Heart left ventricle (tissue), 16 donors: ENCODE results near the gene IQCN. TPM values are rescaled to one million over a fixed set of nuclear protein-coding genes. Genes with fewer than 3 reads are reported as not detected.

Source experiments
- ATAC-seq, 4 donors: fragments of 200-7000 bp; cut with Tn5 transposase; one replicate each; pipeline ENCODE4 v1.9.1; 2020 to 2022; ENCODE audit warnings: moderate library complexity in 4 of 4, mild to moderate bottlenecking in 3 of 4, moderate number of reproducible peaks in 1 of 4
- DNase-seq, 5 donors: peaks; one replicate each; pipeline ENCODE4 v3.0.0-alpha.2; 2020
- H3K27ac ChIP-seq, 12 donors: fragments of 200-600 bp; sonication (generic) in 4 of 12; one replicate each; pipeline versions ENCODE4 v1.5.0 to v1.8.0; 2016 to 2022; ENCODE audit warnings: mild to moderate bottlenecking in 2 of 12
- H3K27me3 ChIP-seq, 9 donors: fragments of 200-600 bp; sonication (generic) in 2 of 9; one replicate each; pipeline versions ENCODE4 v1.5.1 to v1.8.0; 2016 to 2022; ENCODE audit warnings: mild to moderate bottlenecking in 3 of 9
- H3K36me3 ChIP-seq, 9 donors: fragments of 200-600 bp; sonication (generic) in 2 of 9; one replicate each; pipeline versions ENCODE4 v1.5.0 to v1.8.0; 2018 to 2022; ENCODE audit warnings: mild to moderate bottlenecking in 2 of 9
- H3K4me1 ChIP-seq, 12 donors: fragments of 200-600 bp; sonication (generic) in 4 of 12; one replicate each; pipeline versions ENCODE4 v1.5.0 to v1.8.0; 2016 to 2022; ENCODE audit warnings: mild to moderate bottlenecking in 3 of 12
- H3K4me3 ChIP-seq, 12 donors: fragments of 200-600 bp; sonication (generic) in 4 of 12; one replicate each; pipeline versions ENCODE4 v1.5.0 to v1.8.0; 2017 to 2022; ENCODE audit warnings: mild to moderate bottlenecking in 9 of 12, moderate library complexity in 4 of 12
- H3K9me3 ChIP-seq, 12 donors: fragments of 200-600 bp; sonication (generic) in 4 of 12; one replicate each; pipeline versions ENCODE4 v1.5.0 to v1.8.0; 2016 to 2022; ENCODE audit warnings: mild to moderate bottlenecking in 1 of 12
- POLR2A ChIP-seq, 2 donors: fragments of 450-650 bp; IDR thresholded peaks; one replicate each; pipeline ENCODE4 v1.6.1; 2017; ENCODE audit warnings: antibody characterized with exemption in 2 of 2, mild to moderate bottlenecking in 2 of 2, moderate library complexity in 2 of 2
- whole genome bisulfite sequencing, 4 donors: extraction: QIAGEN DNeasy Blood & Tissue Kit in 2 of 4; methylation state at CpG; one replicate each; pipeline versions ENCODE4 v1.1.5 to v1.1.7; 2013 to 2018; 5-methylcytosine and 5-hydroxymethylcytosine counted together
- intact Hi-C, 10 donors: fragments of 100-400 bp; cut with DNase I; formaldehyde crosslinking; loops; one replicate each; pipeline versions ENCODE4 v1.11.1 to v1.14.2; 2022
- polyA plus RNA-seq, 2 donors: library from polyadenylated mRNA; stranded (reverse); fragments of 200-250 nt; gene quantifications; one replicate each; pipeline ENCODE4 v1.2.3, GENCODE V29; 2013
- total RNA-seq, 9 donors: library from RNA; depleted of rRNA in 2 of 9; stranded (reverse); fragments of >200 nt in 2 of 9; fragmentation: NEBNext Ultra II Directional in 3 of 9; extraction: Animal tissue kit (Norgen Biotek cat#: 25700) in 3 of 9; gene quantifications; one replicate each; pipeline versions ENCODE4 v1.1.0 to v1.2.4, GENCODE V29; 2016 to 2023
- TF ChIP-seq, protein P1 (sequence below), 12 donors: fragments of 200-600 bp; sonication (generic) in 4 of 12; IDR thresholded peaks; one replicate each; pipeline versions ENCODE4 v1.5.0 to v1.8.0; 2018 to 2022; ENCODE audit warnings: antibody characterized with exemption in 12 of 12, mild to moderate bottlenecking in 5 of 12
- donor health status: ischemic (EF 13 %, LVEDD 7.1; RV severe dilation, severe dysfunction).
- donor health status: healthy with polysubstance abuse.
- donor health status: DM: no; HTN: yes; CAD: no.
- donor health status: DM: no; HTN: no; CAD: no.
- donor health status: ischemic (EF 25% LVEDD 6.9; RV normal size, moderate dysfunction).
- donor health status: ischemic (EF 25% LVEDD 5.7; RV mildly dilated, moderate dysfunction).
- donor health status: healthy.
- donor health status: DM: yes; HTN: yes; CAD: no.
- donor health status: ischemic (EF 35%, LVEDD 5.7; RV mildly dilated, moderate dysfunction).
- donor health status: nonischemic (EF 11% LVEDD 7.7; RV severe dilation, severe dysfunction).
- donor health status: DM: yes; HTN: yes; CAD: no.
- donor health status: PGD.
- donor health status: ischemic (EF 29% LVEDD 5.4; RV normal size, mild dysfunction).
- donor health status: nonischemic (EF 23%, LVEDD 6.1; RV moderate dilation, normal function).

IQCN gene
- total and polyA plus RNA-seq, 11 donors: 0.24 to 2.8 (median 0.75) TPM

DNA sequence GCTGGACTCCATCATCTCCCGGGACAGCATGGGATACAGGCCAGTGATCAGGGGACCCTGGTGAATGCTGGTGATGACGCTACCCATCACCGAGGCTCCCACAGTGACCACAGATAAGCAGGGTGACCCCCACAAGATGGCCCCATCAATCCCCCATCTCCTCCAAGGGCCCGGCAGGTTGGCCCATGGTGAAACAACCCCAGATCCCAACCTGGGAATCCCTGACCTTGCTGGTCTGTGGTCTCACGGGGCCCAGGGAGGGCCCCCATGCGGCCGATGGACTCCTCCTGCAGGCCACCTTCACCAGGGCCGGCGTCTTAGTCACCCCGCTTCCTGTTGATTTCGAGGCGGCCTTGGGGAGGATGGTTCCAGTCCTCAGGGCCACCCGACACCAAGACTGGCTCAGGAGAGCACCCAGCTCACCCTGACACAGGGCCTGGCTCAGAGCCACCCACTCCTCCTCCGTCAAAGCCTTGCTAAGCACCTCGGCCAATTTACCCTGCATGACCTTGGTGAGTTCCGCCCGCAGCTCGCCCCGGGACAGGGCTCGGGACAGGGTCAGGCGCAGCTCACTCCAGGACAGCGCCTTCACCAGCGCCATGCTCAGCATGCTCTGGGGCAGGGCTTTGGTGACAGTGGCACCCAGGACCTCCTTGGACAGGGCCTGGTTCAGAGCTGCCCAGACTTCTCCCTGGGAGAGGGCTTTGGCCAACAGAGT is 10.0 kb downstream of the IQCN start:
- ATAC-seq: peak in 1 of 4 donors; percentile 23
- 84 to 91% (median 89%) methylated on average over 13 to 23 of the region's 23 CpGs for WGBS, 4 donors
- no peaks in the 10 kb centered on the region for H3K4me1 ChIP-seq
- no peak overlapping the region for H3K4me3 ChIP-seq
- H3K36me3 ChIP-seq: peaks cover 0 to 56% (median 33%) of the 10 kb centered on the region in 9 donors
- no peak overlapping the region for H3K27ac ChIP-seq
- H3K9me3 ChIP-seq: no peaks in the 10 kb centered on the region
- intact Hi-C loops: loop anchor here in 1 of 10 donors (5.0 kb wide), 1 partner anchor 138 kb away; no protein-coding TSS in a partner anchor
- DNase-seq: no peak
- TF ChIP-seq, protein P1, sequence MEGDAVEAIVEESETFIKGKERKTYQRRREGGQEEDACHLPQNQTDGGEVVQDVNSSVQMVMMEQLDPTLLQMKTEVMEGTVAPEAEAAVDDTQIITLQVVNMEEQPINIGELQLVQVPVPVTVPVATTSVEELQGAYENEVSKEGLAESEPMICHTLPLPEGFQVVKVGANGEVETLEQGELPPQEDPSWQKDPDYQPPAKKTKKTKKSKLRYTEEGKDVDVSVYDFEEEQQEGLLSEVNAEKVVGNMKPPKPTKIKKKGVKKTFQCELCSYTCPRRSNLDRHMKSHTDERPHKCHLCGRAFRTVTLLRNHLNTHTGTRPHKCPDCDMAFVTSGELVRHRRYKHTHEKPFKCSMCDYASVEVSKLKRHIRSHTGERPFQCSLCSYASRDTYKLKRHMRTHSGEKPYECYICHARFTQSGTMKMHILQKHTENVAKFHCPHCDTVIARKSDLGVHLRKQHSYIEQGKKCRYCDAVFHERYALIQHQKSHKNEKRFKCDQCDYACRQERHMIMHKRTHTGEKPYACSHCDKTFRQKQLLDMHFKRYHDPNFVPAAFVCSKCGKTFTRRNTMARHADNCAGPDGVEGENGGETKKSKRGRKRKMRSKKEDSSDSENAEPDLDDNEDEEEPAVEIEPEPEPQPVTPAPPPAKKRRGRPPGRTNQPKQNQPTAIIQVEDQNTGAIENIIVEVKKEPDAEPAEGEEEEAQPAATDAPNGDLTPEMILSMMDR (IDR thresholded peaks at IDR 0.05): no peak
- no peak for TF ChIP-seq POLR2A (IDR thresholded peaks at IDR 0.05)
- H3K27me3 ChIP-seq: no peaks in the 10 kb centered on the region

DNA sequence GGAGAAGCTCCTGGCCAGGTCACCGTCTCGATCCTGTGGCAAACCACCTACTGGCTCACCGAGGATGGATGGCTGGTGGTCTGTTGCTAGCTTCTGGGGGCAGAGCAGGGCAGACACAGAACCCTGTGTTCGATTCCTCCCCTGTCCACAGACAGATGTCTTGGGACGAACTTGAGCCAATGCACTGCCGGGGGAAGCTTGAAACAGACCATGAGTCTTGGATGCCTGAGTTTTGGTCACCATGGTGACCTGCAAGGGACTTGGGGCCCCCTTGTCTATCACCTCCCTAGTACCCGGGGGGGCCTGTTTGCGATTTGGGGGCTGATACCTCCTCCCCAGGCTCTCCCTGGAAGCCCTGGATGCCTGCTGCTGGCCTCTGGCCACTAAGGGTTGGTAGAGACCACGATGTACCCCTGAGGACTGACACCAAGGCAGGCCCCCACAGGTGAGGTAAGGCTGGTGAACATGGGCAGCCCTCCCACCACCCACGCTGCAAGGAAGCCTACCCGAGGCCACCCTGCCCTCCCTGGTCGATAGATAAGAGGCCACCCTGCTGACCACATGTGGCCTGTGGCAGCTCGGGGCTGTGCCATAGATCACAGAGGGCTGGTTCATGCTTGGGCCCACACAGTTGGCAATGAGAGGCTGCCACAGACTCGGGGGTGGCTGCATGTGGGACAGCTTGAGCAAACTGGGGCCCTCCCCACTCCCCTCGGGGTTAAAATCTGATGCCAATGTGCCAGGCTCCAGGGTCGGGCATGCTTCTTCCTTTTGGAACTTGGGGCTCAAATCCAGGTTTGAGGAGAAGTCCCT is 10.7 kb downstream of the IQCN start:
- no peak for DNase-seq
- intact Hi-C loops: loop anchor here in 1 of 10 donors (5.0 kb wide), 1 partner anchor 139 kb away; no protein-coding TSS in a partner anchor
- 80 to 87% (median 87%) methylated on average over 6 to 16 of the region's 16 CpGs for whole genome bisulfite sequencing, 4 donors

DNA sequence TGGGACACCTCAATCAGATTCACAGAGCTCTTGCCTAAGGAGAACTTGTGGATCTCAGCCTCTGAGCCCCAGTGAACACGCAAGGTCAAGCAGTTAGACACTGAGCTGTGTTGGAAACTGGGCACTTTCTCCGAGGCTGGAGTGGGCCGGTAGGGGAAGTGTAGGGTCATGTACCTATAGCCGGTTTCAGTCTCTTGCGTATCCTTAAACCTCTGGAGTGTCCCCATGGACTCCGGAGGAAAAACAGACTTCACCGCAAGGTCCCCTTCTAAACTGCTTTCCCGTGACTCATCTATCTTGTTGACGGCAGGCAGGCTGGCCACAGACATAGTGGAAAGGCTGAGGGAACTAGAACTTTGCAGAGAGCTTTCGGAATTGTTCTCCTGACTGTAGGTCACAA is 11.3 kb downstream of the IQCN start:
- peaks cover 0 to 44% (median 32%) of the 10 kb centered on the region in 9 donors for H3K36me3 ChIP-seq
- H3K4me3 ChIP-seq: no peak overlapping the region
- intact Hi-C loops: loop anchor here in 1 of 10 donors (5.0 kb wide), 1 partner anchor 139 kb away; no protein-coding TSS in a partner anchor
- no peaks in the 10 kb centered on the region for H3K27me3 ChIP-seq
- no peak overlapping the region for H3K27ac ChIP-seq
- H3K4me1 ChIP-seq: no peaks in the 10 kb centered on the region
- no peaks in the 10 kb centered on the region for H3K9me3 ChIP-seq
- 93 to 97% (median 94%) methylated on average over 10 of the region's 10 CpGs for WGBS, 4 donors
- TF ChIP-seq POLR2A (IDR thresholded peaks at IDR 0.05): no peak
- TF ChIP-seq, protein P1 (IDR thresholded peaks at IDR 0.05): no peak
- ATAC-seq (no peak), DNase-seq (no peak)

More for the DNA sequence above, 10.7 kb downstream of the IQCN start:
- Histone ChIP-seq H3K36me3 (peaks cover 0 to 48% (median 33%) of the 10 kb centered on the region in 9 donors), H3K4me3 (no peak overlapping the region), H3K9me3 (no peaks in the 10 kb centered on the region), H3K27ac (no peak overlapping the region), H3K4me1 (no peaks in the 10 kb centered on the region), H3K27me3 (no peaks in the 10 kb centered on the region)
- TF ChIP-seq, protein P1 (IDR thresholded peaks at IDR 0.05): no peak
- no peak for TF ChIP-seq POLR2A (IDR thresholded peaks at IDR 0.05)
- ATAC-seq: no peak

DNA sequence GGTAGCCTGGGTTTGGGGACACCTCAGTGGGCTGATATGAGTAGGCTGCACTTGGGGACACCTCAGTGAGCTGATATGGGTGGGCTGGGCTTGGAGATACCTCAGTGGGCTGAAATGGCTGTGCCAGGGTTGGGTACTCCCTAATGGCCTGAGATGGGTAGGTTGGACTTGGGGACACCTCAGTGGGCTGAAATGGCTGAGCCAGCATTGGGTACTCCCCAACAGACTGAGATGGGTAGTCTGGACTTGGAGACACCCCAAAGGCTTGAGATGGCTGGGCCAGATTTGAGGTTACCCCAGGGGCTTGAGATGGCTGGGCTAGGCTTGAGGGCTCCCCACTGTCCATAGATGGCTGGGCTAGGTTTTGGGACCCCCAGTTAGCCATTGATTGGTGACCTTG is 12.1 kb downstream of the IQCN start:
- no peaks in the 10 kb centered on the region for H3K27me3 ChIP-seq
- no peak overlapping the region for H3K27ac ChIP-seq
- no peaks in the 10 kb centered on the region for H3K4me1 ChIP-seq
- H3K9me3 ChIP-seq: no peaks in the 10 kb centered on the region
- intact Hi-C loops: loop anchor here in 1 of 10 donors (5.0 kb wide), 1 partner anchor 140 kb away; no protein-coding TSS in a partner anchor
- no peak for TF ChIP-seq POLR2A (IDR thresholded peaks at IDR 0.05)
- TF ChIP-seq, protein P1 (IDR thresholded peaks at IDR 0.05): no peak
- ATAC-seq: no peak
- DNase-seq: no peak
- H3K36me3 ChIP-seq: peaks cover 0 to 40% (median 25%) of the 10 kb centered on the region in 9 donors
- no peak overlapping the region for H3K4me3 ChIP-seq
